Adrenal gland (tissue), 12 donors: ENCODE data around the gene PIK3R1. TPM values are rescaled to one million over a fixed set of nuclear protein-coding genes. Genes with fewer than 3 reads are reported as not detected.

Experiments
- DNase-seq, 7 donors: peaks; one replicate each; pipeline ENCODE4 v3.0.0-alpha.2; 2019 to 2020
- H3K27ac ChIP-seq, 5 donors: fragments of 200-600 bp; sonication (generic) in 4 of 5; 1 replicate in 3 of 5; 2 replicates in 2 of 5; pipeline versions ENCODE4 v1.5.1 to v1.8.0; 2016 to 2020; ENCODE audit warnings: mild to moderate bottlenecking in 1 of 5
- H3K27me3 ChIP-seq: fragments of 200-600 bp; 2 replicates; pipeline ENCODE4 v1.8.0; 2021
- H3K36me3 ChIP-seq, 2 donors: fragments of 200-600 bp; replicated peaks in 1 of 2; 1 replicate in 1 of 2; 2 replicates in 1 of 2; pipeline versions ENCODE4 v1.5.1 to v1.8.0; 2018 to 2022
- H3K4me1 ChIP-seq, 2 donors: fragments of 200-600 bp; replicated peaks in 1 of 2; 1 replicate in 1 of 2; 2 replicates in 1 of 2; pipeline versions ENCODE4 v1.5.1 to v1.8.0; 2018 to 2021
- H3K4me3 ChIP-seq, 4 donors: fragments of 200-600 bp; sonication (generic) in 3 of 4; one replicate each; pipeline ENCODE4 v1.5.1; 2016 to 2018
- H3K9me3 ChIP-seq, 3 donors: fragments of 200-600 bp; sonication (generic) in 1 of 3; replicated peaks in 1 of 3; 1 replicate in 2 of 3; 2 replicates in 1 of 3; pipeline versions ENCODE4 v1.5.1 to v1.8.0; 2016 to 2021
- CTCF ChIP-seq, 6 experiments: fragments of 450-650 bp in 4 of 6; fragments of 200-600 bp in 2 of 6; sonication (generic) in 1 of 6; IDR thresholded peaks; 1 replicate in 5 of 6; 2 replicates in 1 of 6; pipeline versions ENCODE4 v1.5.1 to v1.8.0; 2016 to 2021; ENCODE audit warnings: antibody characterized with exemption in 6 of 6, mild to moderate bottlenecking in 2 of 6, moderate library complexity in 1 of 6
- POLR2A ChIP-seq, 2 donors: fragments of 450-650 bp; IDR thresholded peaks; one replicate each; pipeline ENCODE4 v1.6.1; 2017; ENCODE audit warnings: antibody characterized with exemption in 2 of 2, mild to moderate bottlenecking in 2 of 2, moderate library complexity in 1 of 2
- WGBS, 4 donors: extraction: QIAGEN DNeasy Blood & Tissue Kit in 2 of 4; methylation state at CpG; one replicate each; pipeline versions ENCODE4 v1.1.5 to v1.1.7; 2013 to 2017; 5-methylcytosine and 5-hydroxymethylcytosine counted together
- intact Hi-C, 2 donors: fragments of 100-400 bp; cut with DNase I; formaldehyde crosslinking; loops; one replicate each; pipeline versions ENCODE4 v1.14.1 to v1.15.0; 2022 to 2023
- polyA plus RNA-seq, 3 donors: library from polyadenylated mRNA; stranded (reverse); fragments of 200-250 nt in 2 of 3; fragments of 350-450 nt in 1 of 3; fragmentation: Illumina TruSeq in 1 of 3; extraction: RNeasy Lipid Tissue Mini Kit (QIAGEN cat#74804) in 1 of 3; gene quantifications; one replicate each; pipeline ENCODE4 v1.2.3, GENCODE V29; 2013 to 2014
- total RNA-seq, 9 donors: library from RNA; depleted of rRNA in 4 of 9; stranded (reverse); fragments of >200 nt in 4 of 9; fragments of 120-200 nt in 1 of 9; fragmentation: NEBNext Ultra II Directional in 1 of 9; extraction: Animal tissue kit (Norgen Biotek cat#: 25700) in 1 of 9; gene quantifications; one replicate each; pipeline versions ENCODE4 v1.1.0 to v1.2.4, GENCODE V29; 2013 to 2023
- donor health status: healthy with polysubstance abuse.
- donor health status: Bipolar disorder and iron deficiency.
- donor health status: DM: yes; HTN: yes; CAD: no.
- donor health status: DM: no; HTN: no; CAD: no.
- donor health status: DM: no; HTN: no; CAD: no.
- donor health status: DM: yes; HTN: yes; CAD: no.

PIK3R1 gene
- total and polyA plus RNA-seq, 12 donors = 4.9 to 110 (median 48.2) TPM

- no peak for TF ChIP-seq POLR2A (IDR thresholded peaks at IDR 0.05)
- peak; percentile 52 to 90 (median 77) for TF ChIP-seq CTCF (IDR thresholded peaks at IDR 0.05)
- WGBS, 4 donors = 23 to 27% (median 25%) methylated on average over 4 of the region's 4 CpGs
- intact Hi-C loops = loop anchor here (2.0 to 10.0 kb wide), 3 partner anchors 173 to 679 kb away; no protein-coding TSS in a partner anchor
- H3K27me3 ChIP-seq = no peaks in the 10 kb centered on the region
- DNase-seq = no peak
- no peaks in the 10 kb centered on the region for H3K9me3 ChIP-seq
- H3K4me3 ChIP-seq = no peak overlapping the region
- peaks cover 14 to 50% of the 10 kb centered on the region in 2 donors for H3K4me1 ChIP-seq
- peak overlapping the region in 2 of 5 donors; percentile 0 to 28 for H3K27ac ChIP-seq
- peaks cover 0 to 24% of the 10 kb centered on the region in 2 donors for H3K36me3 ChIP-seq
These were observed 70.5 kb downstream of the PIK3R1 start for GRCh38 chr5:68285851-68286611.

GRCh38 chr5:68286612-68286912 lies 71.0 kb downstream of the PIK3R1 start:
- H3K9me3 ChIP-seq = no peaks in the 10 kb centered on the region
- peak in 1 of 6 experiments; percentile 28 for TF ChIP-seq CTCF (IDR thresholded peaks at IDR 0.05)
- no peak for TF ChIP-seq POLR2A (IDR thresholded peaks at IDR 0.05)
- WGBS, 4 donors = 34 to 46% (median 37%) methylated on average over 1 of the region's 1 CpG
- DNase-seq = no peak
- intact Hi-C loops = loop anchor here (2.0 to 10.0 kb wide), 3 partner anchors 172 to 678 kb away; no protein-coding TSS in a partner anchor
- H3K27me3 ChIP-seq = no peaks in the 10 kb centered on the region
- no peak overlapping the region for H3K4me3 ChIP-seq
- peak overlapping the region in 2 of 5 donors; percentile 15 to 28 for H3K27ac ChIP-seq
- H3K36me3 ChIP-seq = peaks cover 0 to 19% of the 10 kb centered on the region in 2 donors
- H3K4me1 ChIP-seq = peaks cover 14 to 55% of the 10 kb centered on the region in 2 donors

GRCh38 chr5:68287631-68287975 lies 72.0 kb downstream of the PIK3R1 start:
- H3K27ac ChIP-seq = peak overlapping the region in 4 of 5 donors; percentile 71 to 88 (median 79)
- no peak for DNase-seq
- H3K27me3 ChIP-seq = no peaks in the 10 kb centered on the region
- 60 to 73% (median 69%) methylated on average over 8 of the region's 8 CpGs for WGBS, 4 donors
- H3K36me3 ChIP-seq = peaks cover 0 to 13% of the 10 kb centered on the region in 2 donors
- peak overlapping the region in 1 of 4 donors; percentile 47 for H3K4me3 ChIP-seq
- H3K9me3 ChIP-seq = no peaks in the 10 kb centered on the region
- intact Hi-C loops = loop anchor here (2.0 to 10.0 kb wide), 3 partner anchors 171 to 677 kb away; no protein-coding TSS in a partner anchor
- H3K4me1 ChIP-seq = peaks cover 14 to 61% of the 10 kb centered on the region in 2 donors
- TF ChIP-seq POLR2A (IDR thresholded peaks at IDR 0.05) (no peak), CTCF (IDR thresholded peaks at IDR 0.05) (no peak)

GRCh38 chr5:68287976-68288706 lies 72.6 kb downstream of the PIK3R1 start:
- Histone ChIP-seq H3K27ac (peak overlapping the region in 4 of 5 donors; percentile 71 to 88 (median 79)), H3K9me3 (no peaks in the 10 kb centered on the region), H3K36me3 (peaks cover 0 to 13% of the 10 kb centered on the region in 2 donors), H3K4me1 (peaks cover 14 to 61% of the 10 kb centered on the region in 2 donors), H3K4me3 (peak overlapping the region in 3 of 4 donors; percentile 19 to 47 (median 31)), H3K27me3 (no peaks in the 10 kb centered on the region)
- intact Hi-C loops = loop anchor here (2.0 to 10.0 kb wide), 3 partner anchors 171 to 677 kb away; no protein-coding TSS in a partner anchor
- 2 to 5% (median 3%) methylated on average over 22 to 45 of the region's 45 CpGs for WGBS, 4 donors
- DNase-seq = peak; percentile 64 to 87 (median 71)
- TF ChIP-seq CTCF (IDR thresholded peaks at IDR 0.05) (no peak), POLR2A (IDR thresholded peaks at IDR 0.05) (peak in 1 of 2 donors; percentile 66)
